Loucy (cell line): ENCODE measurements around the gene DHRS3.
"Not testable (repeated sequence)": the region's sequence is repeated elsewhere in the genome, so short reads cannot be mapped to it uniquely, and the experiment has no call there.

Experiments
- H2AFZ ChIP-seq: fragments of 200-600 bp; sonication (generic); 2 replicates; pipeline ENCODE4 v1.6.0; 2016; ENCODE audit warnings: antibody characterized with exemption, mild to moderate bottlenecking, low read length, moderate library complexity
- H3F3A ChIP-seq: fragments of 200-600 bp; 2 replicates; pipeline ENCODE4 v1.6.0; 2016; ENCODE audit warnings: antibody characterized with exemption, low read depth, mild to moderate bottlenecking
- H3K27me3 ChIP-seq: fragments of 200-600 bp; sonication (generic); 2 replicates; pipeline ENCODE4 v1.6.1; 2014; ENCODE audit warnings: low read length, mild to moderate bottlenecking; ENCODE audit not compliant: insufficient read depth, poor library complexity, severe bottlenecking
- H3K36me3 ChIP-seq: fragments of 200-600 bp; sonication (generic); 2 replicates; pipeline ENCODE4 v1.6.1; 2016; ENCODE audit warnings: low read length; ENCODE audit not compliant: insufficient read depth
- H3K4me1 ChIP-seq: fragments of 200-600 bp; sonication (generic); 2 replicates; pipeline ENCODE4 v1.5.1; 2014; ENCODE audit warnings: low read length, mild to moderate bottlenecking; ENCODE audit not compliant: insufficient read depth, poor library complexity, severe bottlenecking
- H3K4me2 ChIP-seq: fragments of 200-600 bp; sonication (generic); 2 replicates; pipeline ENCODE4 v1.6.0; 2014; ENCODE audit warnings: antibody characterized with exemption, low read length, low read depth, mild to moderate bottlenecking; ENCODE audit not compliant: poor library complexity, severe bottlenecking
- H3K4me3 ChIP-seq: fragments of 200-600 bp; sonication (generic); 2 replicates; pipeline ENCODE4 v1.5.1; 2014; ENCODE audit warnings: low read length, mild to moderate bottlenecking, mixed read lengths; ENCODE audit not compliant: poor library complexity, severe bottlenecking
- H3K79me2 ChIP-seq: fragments of 200-600 bp; sonication (generic); 2 replicates; pipeline ENCODE4 v1.6.1; 2014; ENCODE audit warnings: low read length; ENCODE audit not compliant: insufficient read depth
- H3K9ac ChIP-seq: fragments of 200-600 bp; sonication (generic); 2 replicates; pipeline ENCODE4 v1.6.0; 2014; ENCODE audit warnings: mild to moderate bottlenecking, low read depth, low read length, moderate library complexity; ENCODE audit not compliant: poor library complexity, severe bottlenecking
- H3K9me2 ChIP-seq: fragments of 200-600 bp; sonication (generic); replicated peaks from 2 replicates; pipeline ENCODE4 v1.6.1; 2016; ENCODE audit warnings: low read depth, low read length, mixed read lengths
- H3K9me3 ChIP-seq: fragments of 200-600 bp; sonication (generic); 2 replicates; pipeline ENCODE4 v1.6.1; 2014; ENCODE audit warnings: mild to moderate bottlenecking, antibody characterized with exemption, low read length, low read depth; ENCODE audit not compliant: insufficient read depth
- H4K20me1 ChIP-seq: fragments of 200-600 bp; sonication (generic); 2 replicates; pipeline ENCODE4 v1.6.0; 2014; ENCODE audit warnings: antibody characterized with exemption, low read length, mild to moderate bottlenecking; ENCODE audit not compliant: insufficient read depth, poor library complexity, severe bottlenecking
- CTCF ChIP-seq: fragments of 200-600 bp; sonication (generic); conservative IDR thresholded peaks from 2 replicates; pipeline ENCODE4 v1.5.1; 2014; ENCODE audit warnings: mild to moderate bottlenecking, antibody characterized with exemption, low read length
- EZH2phosphoT487 ChIP-seq: fragments of 200-600 bp; IDR thresholded peaks from 2 replicates; pipeline ENCODE4 v1.6.1; 2018; ENCODE audit warnings: antibody characterized with exemption, mild to moderate bottlenecking, moderate library complexity, borderline replicate concordance

Gene DHRS3

GRCh38 chr1:12662556-12662955 lies 44.5 kb upstream of the DHRS3 start:
- Histone ChIP-seq H3K9ac (no peak overlapping the region), H3K9me2 (no peaks in the 10 kb centered on the region), H3K36me3 (no peaks in the 10 kb centered on the region), H3F3A (no peaks in the 10 kb centered on the region), H2AFZ (no peak overlapping the region), H3K4me2 (no peak overlapping the region), H3K27me3 (no peaks in the 10 kb centered on the region), H3K9me3 (no peaks in the 10 kb centered on the region), H3K79me2 (no peaks in the 10 kb centered on the region), H3K4me3 (no peak overlapping the region), H4K20me1 (no peaks in the 10 kb centered on the region), H3K4me1 (peaks cover 5% of the 10 kb centered on the region)
- TF ChIP-seq CTCF (no peak), EZH2phosphoT487 (no peak)

- TF ChIP-seq EZH2phosphoT487 (no peak), CTCF (no peak)
- no peak overlapping the region for H2AFZ ChIP-seq
Measured at GRCh38 chr1:12661606-12662219, 43.7 kb upstream of the DHRS3 start.

GRCh38 chr1:12658531-12659453 lies 40.8 kb upstream of the DHRS3 start:
- Histone ChIP-seq H3K9ac (peak overlapping the region; percentile 56), H3K4me3 (peak overlapping the region; percentile 63), H4K20me1 (no peaks in the 10 kb centered on the region), H3K4me1 (peaks cover 5% of the 10 kb centered on the region), H3K9me3 (no peaks in the 10 kb centered on the region), H3F3A (no peaks in the 10 kb centered on the region), H3K4me2 (peak overlapping the region; percentile 72), H2AFZ (peak overlapping the region; percentile 98), H3K27me3 (no peaks in the 10 kb centered on the region), H3K9me2 (no peaks in the 10 kb centered on the region), H3K36me3 (no peaks in the 10 kb centered on the region), H3K79me2 (no peaks in the 10 kb centered on the region)
- TF ChIP-seq EZH2phosphoT487 (no peak), CTCF (peak; percentile 99)

More at GRCh38 chr1:12661606-12662219, 43.7 kb upstream of the DHRS3 start:
- H3K9ac ChIP-seq: no peak overlapping the region
- no peaks in the 10 kb centered on the region for H3K27me3 ChIP-seq
- H3F3A ChIP-seq: no peaks in the 10 kb centered on the region
- H3K9me3 ChIP-seq: no peaks in the 10 kb centered on the region
- H3K4me2 ChIP-seq: no peak overlapping the region
- no peaks in the 10 kb centered on the region for H4K20me1 ChIP-seq
- no peaks in the 10 kb centered on the region for H3K9me2 ChIP-seq
- H3K4me1 ChIP-seq: peaks cover 5% of the 10 kb centered on the region
- H3K36me3 ChIP-seq: no peaks in the 10 kb centered on the region
- no peak overlapping the region for H3K4me3 ChIP-seq
- no peaks in the 10 kb centered on the region for H3K79me2 ChIP-seq

GRCh38 chr1:12657885-12658512 lies 40.0 kb upstream of the DHRS3 start:
- H4K20me1 ChIP-seq, H3K4me2 ChIP-seq: not testable (repeated sequence)

More at GRCh38 chr1:12657885-12658512, 40.0 kb upstream of the DHRS3 start:
- H3K27me3 ChIP-seq, H3K4me3 ChIP-seq, H3K4me1 ChIP-seq, H3K9me2 ChIP-seq, H3K9me3 ChIP-seq, H3F3A ChIP-seq, H3K36me3 ChIP-seq, H3K9ac ChIP-seq, H3K79me2 ChIP-seq, H2AFZ ChIP-seq: not testable (repeated sequence)
